Nephron progenitor cell (in vitro differentiated cells): ENCODE measurements around the gene IL1RN.

Source experiments
- DNase-seq: peaks from one replicate; pipeline ENCODE4 v3.0.0; 2021
- H3K27ac Mint-ChIP-seq: 2 replicates; pipeline ENCODE4 v1.8.0; 2021; ENCODE audit warnings: mild to moderate bottlenecking, moderate library complexity, mixed read lengths
- H3K27me3 Mint-ChIP-seq: 2 replicates; pipeline ENCODE4 v1.8.0; 2021; ENCODE audit warnings: mild to moderate bottlenecking, low read depth, mixed read lengths; ENCODE audit not compliant: poor library complexity
- H3K36me3 Mint-ChIP-seq: 2 replicates; pipeline ENCODE4 v1.8.0; 2021; ENCODE audit warnings: low read depth, mixed read lengths
- H3K4me1 Mint-ChIP-seq: 2 replicates; pipeline ENCODE4 v1.8.0; 2021; ENCODE audit warnings: mixed read lengths
- H3K4me3 Mint-ChIP-seq: 2 replicates; pipeline ENCODE4 v1.8.0; 2021; ENCODE audit warnings: mild to moderate bottlenecking, moderate library complexity, mixed read lengths
- H3K9me3 Mint-ChIP-seq: 2 replicates; pipeline ENCODE4 v1.8.0; 2021; ENCODE audit warnings: mild to moderate bottlenecking, moderate library complexity, mixed read lengths
- CTCF ChIP-seq: fragments of 200-600 bp; sonication (generic); IDR thresholded peaks from 2 replicates; pipeline ENCODE4 v1.5.0; 2021; ENCODE audit warnings: antibody characterized with exemption

IL1RN gene

GRCh38 chr2:113178891-113179290 lies 51.5 kb downstream of the IL1RN start:
- Mint-ChIP-seq H3K4me1 (peaks cover 43% of the 10 kb centered on the region), H3K4me3 (no peak overlapping the region), H3K27ac (peak overlapping the region; percentile 14), H3K27me3 (peaks cover 18% of the 10 kb centered on the region), H3K36me3 (no peaks in the 10 kb centered on the region), H3K9me3 (no peaks in the 10 kb centered on the region)
- no peak for TF ChIP-seq CTCF
- DNase-seq = no peak

- Mint-ChIP-seq H3K27ac (no peak overlapping the region), H3K4me3 (no peak overlapping the region), H3K4me1 (peaks cover 40% of the 10 kb centered on the region), H3K27me3 (peaks cover 19% of the 10 kb centered on the region), H3K36me3 (no peaks in the 10 kb centered on the region), H3K9me3 (no peaks in the 10 kb centered on the region)
- no peak for DNase-seq
- no peak for TF ChIP-seq CTCF
These were observed 52.1 kb downstream of the IL1RN start for GRCh38 chr2:113179446-113180045.

GRCh38 chr2:113180131-113180946 lies 52.9 kb downstream of the IL1RN start:
- H3K4me1 Mint-ChIP-seq = peaks cover 32% of the 10 kb centered on the region
- H3K27me3 Mint-ChIP-seq = peaks cover 19% of the 10 kb centered on the region
- H3K9me3 Mint-ChIP-seq = no peaks in the 10 kb centered on the region
- no peak overlapping the region for H3K4me3 Mint-ChIP-seq
- no peak for TF ChIP-seq CTCF
- H3K27ac Mint-ChIP-seq = no peak overlapping the region
- no peaks in the 10 kb centered on the region for H3K36me3 Mint-ChIP-seq
- DNase-seq = no peak

- DNase-seq = no peak
- Mint-ChIP-seq H3K9me3 (no peaks in the 10 kb centered on the region), H3K4me3 (no peak overlapping the region), H3K27me3 (peaks cover 23% of the 10 kb centered on the region), H3K27ac (no peak overlapping the region), H3K36me3 (no peaks in the 10 kb centered on the region), H3K4me1 (peaks cover 34% of the 10 kb centered on the region)
- TF ChIP-seq CTCF = no peak
These were observed 54.1 kb downstream of the IL1RN start for GRCh38 chr2:113181258-113182051.

- no peak for DNase-seq
- Mint-ChIP-seq H3K27ac (no peak overlapping the region), H3K4me1 (peaks cover 37% of the 10 kb centered on the region), H3K4me3 (no peak overlapping the region), H3K36me3 (no peaks in the 10 kb centered on the region), H3K27me3 (peaks cover 24% of the 10 kb centered on the region), H3K9me3 (no peaks in the 10 kb centered on the region)
- TF ChIP-seq CTCF = no peak
These were observed 55.3 kb downstream of the IL1RN start for GRCh38 chr2:113182471-113183260.
